ENCODE data around the gene CARS1.

CARS1 gene

GRCh38 chr11:3003396-3004231 is 53.6 kb downstream of the CARS1 start:
- Histone ChIP-seq H3K79me2 (ENCODE audit: control insufficient read depth, low read length) (no peaks in the 10 kb centered on the region), H3K4me3 (ENCODE audit: low read length) (no peak overlapping the region), H3K9me2 (replicated peaks; ENCODE audit: control insufficient read depth, low read length) (no peaks in the 10 kb centered on the region), H3F3A (ENCODE audit: control insufficient read depth, insufficient read depth) (no peaks in the 10 kb centered on the region), H3K36me3 (ENCODE audit: control insufficient read depth, low read length) (peaks cover 40% of the 10 kb centered on the region), H4K20me1 (ENCODE audit: control insufficient read depth, insufficient read depth, low read depth, low read length) (no peaks in the 10 kb centered on the region), H3K27ac (ENCODE audit: low read depth, low read length) (no peak overlapping the region), H3K4me2 (ENCODE audit: low read length) (no peak overlapping the region), H3K27me3 (ENCODE audit: control insufficient read depth, low read length) (no peaks in the 10 kb centered on the region), H3K9me3 (ENCODE audit: control insufficient read depth, insufficient read depth, low read length) (no peaks in the 10 kb centered on the region), H3K4me1 (ENCODE audit: control insufficient read depth, low read length) (no peaks in the 10 kb centered on the region)
- no peak for TF ChIP-seq EZH2phosphoT487 (IDR thresholded peaks at IDR 0.05; ENCODE audit: borderline replicate concordance, low read length)

GRCh38 chr11:3002871-3003270 is 54.4 kb downstream of the CARS1 start:
- H3K79me2 ChIP-seq (ENCODE audit: control insufficient read depth, low read length): no peaks in the 10 kb centered on the region
- H3K27me3 ChIP-seq (ENCODE audit: control insufficient read depth, low read length): no peaks in the 10 kb centered on the region
- no peaks in the 10 kb centered on the region for H3K9me3 ChIP-seq (ENCODE audit: control insufficient read depth, insufficient read depth, low read length)
- H3K4me3 ChIP-seq (ENCODE audit: low read length): no peak overlapping the region
- no peak overlapping the region for H3K4me2 ChIP-seq (ENCODE audit: low read length)
- H3K4me1 ChIP-seq (ENCODE audit: control insufficient read depth, low read length): no peaks in the 10 kb centered on the region
- no peaks in the 10 kb centered on the region for H4K20me1 ChIP-seq (ENCODE audit: control insufficient read depth, insufficient read depth, low read depth, low read length)
- TF ChIP-seq EZH2phosphoT487 (IDR thresholded peaks at IDR 0.05; ENCODE audit: borderline replicate concordance, low read length): no peak
- no peak for TF ChIP-seq CTCF (IDR thresholded peaks at IDR 0.05; ENCODE audit: low read depth, low read length, poor library complexity, severe bottlenecking)
- no peaks in the 10 kb centered on the region for H3F3A ChIP-seq (ENCODE audit: control insufficient read depth, insufficient read depth)
- no peak overlapping the region for H3K27ac ChIP-seq (ENCODE audit: low read depth, low read length)
- peaks cover 40% of the 10 kb centered on the region for H3K36me3 ChIP-seq (ENCODE audit: control insufficient read depth, low read length)
- H3K9me2 ChIP-seq (replicated peaks; ENCODE audit: control insufficient read depth, low read length): no peaks in the 10 kb centered on the region

GRCh38 chr11:3002351-3002861 is 54.8 kb downstream of the CARS1 start:
- H3K4me1 ChIP-seq (ENCODE audit: control insufficient read depth, low read length): no peaks in the 10 kb centered on the region
- TF ChIP-seq EZH2phosphoT487 (IDR thresholded peaks at IDR 0.05; ENCODE audit: borderline replicate concordance, low read length): no peak
- no peak for TF ChIP-seq CTCF (IDR thresholded peaks at IDR 0.05; ENCODE audit: low read depth, low read length, poor library complexity, severe bottlenecking)
- no peaks in the 10 kb centered on the region for H3K79me2 ChIP-seq (ENCODE audit: control insufficient read depth, low read length)
- no peaks in the 10 kb centered on the region for H3F3A ChIP-seq (ENCODE audit: control insufficient read depth, insufficient read depth)
- H3K27ac ChIP-seq (ENCODE audit: low read depth, low read length): no peak overlapping the region
- H3K9me2 ChIP-seq (replicated peaks; ENCODE audit: control insufficient read depth, low read length): no peaks in the 10 kb centered on the region
- H3K27me3 ChIP-seq (ENCODE audit: control insufficient read depth, low read length): no peaks in the 10 kb centered on the region
- peaks cover 39% of the 10 kb centered on the region for H3K36me3 ChIP-seq (ENCODE audit: control insufficient read depth, low read length)
- no peaks in the 10 kb centered on the region for H3K9me3 ChIP-seq (ENCODE audit: control insufficient read depth, insufficient read depth, low read length)
- H4K20me1 ChIP-seq (ENCODE audit: control insufficient read depth, insufficient read depth, low read depth, low read length): no peaks in the 10 kb centered on the region
- H3K4me2 ChIP-seq (ENCODE audit: low read length): no peak overlapping the region
- no peak overlapping the region for H3K4me3 ChIP-seq (ENCODE audit: low read length)

- Histone ChIP-seq H3K36me3 (ENCODE audit: control insufficient read depth, low read length) (peaks cover 37% of the 10 kb centered on the region), H3K79me2 (ENCODE audit: control insufficient read depth, low read length) (no peaks in the 10 kb centered on the region)
- TF ChIP-seq CTCF (IDR thresholded peaks at IDR 0.05; ENCODE audit: low read depth, low read length, poor library complexity, severe bottlenecking) (no peak), EZH2phosphoT487 (IDR thresholded peaks at IDR 0.05; ENCODE audit: borderline replicate concordance, low read length) (no peak)
Measured at GRCh38 chr11:3001496-3001895, 55.7 kb downstream of the CARS1 start.

More at GRCh38 chr11:3001496-3001895, 55.7 kb downstream of the CARS1 start:
- Histone ChIP-seq H3K27me3 (ENCODE audit: control insufficient read depth, low read length) (no peaks in the 10 kb centered on the region), H4K20me1 (ENCODE audit: control insufficient read depth, insufficient read depth, low read depth, low read length) (no peaks in the 10 kb centered on the region), H3K4me1 (ENCODE audit: control insufficient read depth, low read length) (no peaks in the 10 kb centered on the region), H3K9me3 (ENCODE audit: control insufficient read depth, insufficient read depth, low read length) (no peaks in the 10 kb centered on the region), H3K27ac (ENCODE audit: low read depth, low read length) (no peak overlapping the region), H3K4me2 (ENCODE audit: low read length) (no peak overlapping the region), H3K9me2 (replicated peaks; ENCODE audit: control insufficient read depth, low read length) (no peaks in the 10 kb centered on the region), H3K4me3 (ENCODE audit: low read length) (no peak overlapping the region), H3F3A (ENCODE audit: control insufficient read depth, insufficient read depth) (no peaks in the 10 kb centered on the region)

All from DOHH2 (cell line).